Hematopoietic multipotent progenitor cell treated with erythropoietin and hydrocortisone succinate and interleukin-3 and kit ligand, for 8 days (in vitro differentiated cells): Measurements from ENCODE around the gene HOXD1.

Experiments used
- DNase-seq: peaks from one replicate; pipeline ENCODE4 v3.0.0-alpha.2; 2015

HOXD1 gene

GRCh38 chr2:176154576-176155252, 33.8 kb upstream of the HOXD1 start:
- DNase-seq = no peak

- no peak for DNase-seq
These were observed 33.0 kb upstream of the HOXD1 start for GRCh38 chr2:176155356-176156044.

GRCh38 chr2:176156301-176156806, 32.1 kb upstream of the HOXD1 start:
- no peak for DNase-seq

- no peak for DNase-seq
These were observed 31.5 kb upstream of the HOXD1 start, which contains the start of gene HOXD3 for GRCh38 chr2:176156807-176157498. HOXD3 (plus strand) TSS chr2:176157307; CDS start chr2:176169115, 11,808 bp downstream.

GRCh38 chr2:176157499-176158185, 30.8 kb upstream of the HOXD1 start:
- DNase-seq = no peak

GRCh38 chr2:176158186-176158591, 30.3 kb upstream of the HOXD1 start:
- no peak for DNase-seq

- no peak for DNase-seq
These were observed 29.4 kb upstream of the HOXD1 start for GRCh38 chr2:176158855-176159662.

- no peak for DNase-seq
These were observed 28.7 kb upstream of the HOXD1 start for GRCh38 chr2:176159663-176160250.

- no peak for DNase-seq
These were observed 28.1 kb upstream of the HOXD1 start for GRCh38 chr2:176160251-176160985.

- DNase-seq = no peak
These were observed 27.3 kb upstream of the HOXD1 start for GRCh38 chr2:176160986-176161824.

- DNase-seq = no peak
These were observed 26.4 kb upstream of the HOXD1 start for GRCh38 chr2:176161825-176162626.

- no peak for DNase-seq
These were observed 25.4 kb upstream of the HOXD1 start for GRCh38 chr2:176162911-176163671.

- DNase-seq = no peak
These were observed 24.8 kb upstream of the HOXD1 start for GRCh38 chr2:176163672-176164056.

- DNase-seq = no peak
These were observed 24.3 kb upstream of the HOXD1 start for GRCh38 chr2:176164201-176164600.

- DNase-seq = no peak
These were observed 23.7 kb upstream of the HOXD1 start for GRCh38 chr2:176164611-176165369.

- no peak for DNase-seq
These were observed 23.0 kb upstream of the HOXD1 start for GRCh38 chr2:176165370-176166050.

- DNase-seq = no peak
These were observed 22.2 kb upstream of the HOXD1 start for GRCh38 chr2:176166272-176166671.
